ENCODE results near the gene RBP4.

RBP4 gene

GRCh38 chr10:93596539-93596938 lies 4.5 kb downstream of the RBP4 start:
- no peak for DNase-seq (ENCODE audit: low read depth, low spot score)

- DNase-seq (ENCODE audit: low read depth, low spot score): no peak
These were observed 5.5 kb downstream of the RBP4 start for GRCh38 chr10:93595378-93596161.

- DNase-seq (ENCODE audit: low read depth, low spot score): no peak
These were observed 6.5 kb downstream of the RBP4 start for GRCh38 chr10:93594518-93594917.

GRCh38 chr10:93593749-93594148 lies 7.3 kb downstream of the RBP4 start:
- DNase-seq (ENCODE audit: low read depth, low spot score): no peak

GRCh38 chr10:93593254-93593653 lies 7.8 kb downstream of the RBP4 start:
- DNase-seq (ENCODE audit: low read depth, low spot score): no peak

- DNase-seq (ENCODE audit: low read depth, low spot score): no peak
These were observed 9.8 kb downstream of the RBP4 start for GRCh38 chr10:93591065-93591808.

- no peak for DNase-seq (ENCODE audit: low read depth, low spot score)
These were observed 10.4 kb downstream of the RBP4 start for GRCh38 chr10:93590638-93591037.

GRCh38 chr10:93589648-93590562 lies 11.1 kb downstream of the RBP4 start:
- DNase-seq (ENCODE audit: low read depth, low spot score): no peak

GRCh38 chr10:93584445-93584844 lies 16.6 kb downstream of the RBP4 start:
- DNase-seq (ENCODE audit: low read depth, low spot score): no peak

GRCh38 chr10:93580828-93581227 lies 20.2 kb downstream of the RBP4 start:
- no peak for DNase-seq (ENCODE audit: low read depth, low spot score)

- DNase-seq (ENCODE audit: low read depth, low spot score): no peak
These were observed 20.9 kb downstream of the RBP4 start for GRCh38 chr10:93579985-93580711.

GRCh38 chr10:93579089-93579488 lies 21.9 kb downstream of the RBP4 start:
- DNase-seq (ENCODE audit: low read depth, low spot score): no peak

- DNase-seq (ENCODE audit: low read depth, low spot score): no peak
These were observed 23.5 kb downstream of the RBP4 start for GRCh38 chr10:93577565-93577964.

GRCh38 chr10:93576888-93577287 lies 24.1 kb downstream of the RBP4 start:
- no peak for DNase-seq (ENCODE audit: low read depth, low spot score)

GRCh38 chr10:93573924-93574323 lies 27.1 kb downstream of the RBP4 start:
- no peak for DNase-seq (ENCODE audit: low read depth, low spot score)

GRCh38 chr10:93573051-93573909 lies 27.8 kb downstream of the RBP4 start:
- no peak for DNase-seq (ENCODE audit: low read depth, low spot score)

- no peak for DNase-seq (ENCODE audit: low read depth, low spot score)
These were observed 28.4 kb downstream of the RBP4 start for GRCh38 chr10:93572606-93573005.

GRCh38 chr10:93570383-93570782 lies 30.7 kb downstream of the RBP4 start:
- no peak for DNase-seq (ENCODE audit: low read depth, low spot score)

- no peak for DNase-seq (ENCODE audit: low read depth, low spot score)
These were observed 33.0 kb downstream of the RBP4 start for GRCh38 chr10:93568105-93568390.

- no peak for DNase-seq (ENCODE audit: low read depth, low spot score)
These were observed 33.5 kb downstream of the RBP4 start for GRCh38 chr10:93567277-93568104.
